ENCODE results near the gene SMIM10. TPM values are rescaled to one million over a fixed set of nuclear protein-coding genes. Genes with fewer than 3 reads are reported as not detected.
A peak's percentile ranks its signal among the peaks of the same experiment; 100 is the strongest.

SMIM10 gene
- total RNA-seq, 1 donor from 2014 or later: not detected

- TF ChIP-seq CTCF (IDR thresholded peaks at IDR 0.05; ENCODE audit: partially characterized antibody, unreplicated experiment): no peak
- no peak for DNase-seq
- no peaks in the 10 kb centered on the region for H3K27me3 Mint-ChIP-seq (ENCODE audit: unreplicated experiment)
- H3K9me3 Mint-ChIP-seq (ENCODE audit: unreplicated experiment): no peaks in the 10 kb centered on the region
- H3K27ac Mint-ChIP-seq (ENCODE audit: unreplicated experiment): no peak overlapping the region
- no peak overlapping the region for H3K4me3 Mint-ChIP-seq (ENCODE audit: unreplicated experiment)
- peaks cover 14% of the 10 kb centered on the region for H3K4me1 Mint-ChIP-seq (ENCODE audit: low read depth, unreplicated experiment)
- H3K36me3 Mint-ChIP-seq (ENCODE audit: unreplicated experiment): no peaks in the 10 kb centered on the region
These were observed 8.7 kb downstream of the SMIM10 start for GRCh38 chrX:134999469-134999868.

GRCh38 chrX:135000516-135000915 is 9.7 kb downstream of the SMIM10 start:
- Mint-ChIP-seq H3K9me3 (ENCODE audit: unreplicated experiment) (no peaks in the 10 kb centered on the region), H3K4me1 (ENCODE audit: low read depth, unreplicated experiment) (peaks cover 16% of the 10 kb centered on the region), H3K36me3 (ENCODE audit: unreplicated experiment) (no peaks in the 10 kb centered on the region), H3K27me3 (ENCODE audit: unreplicated experiment) (no peaks in the 10 kb centered on the region), H3K4me3 (ENCODE audit: unreplicated experiment) (no peak overlapping the region), H3K27ac (ENCODE audit: unreplicated experiment) (no peak overlapping the region)
- DNase-seq: no peak
- no peak for TF ChIP-seq CTCF (IDR thresholded peaks at IDR 0.05; ENCODE audit: partially characterized antibody, unreplicated experiment)

- Mint-ChIP-seq H3K9me3 (ENCODE audit: unreplicated experiment) (no peaks in the 10 kb centered on the region), H3K4me3 (ENCODE audit: unreplicated experiment) (peak overlapping the region; percentile 86), H3K27me3 (ENCODE audit: unreplicated experiment) (peaks cover 2% of the 10 kb centered on the region), H3K36me3 (ENCODE audit: unreplicated experiment) (no peaks in the 10 kb centered on the region), H3K4me1 (ENCODE audit: low read depth, unreplicated experiment) (peaks cover 19% of the 10 kb centered on the region), H3K27ac (ENCODE audit: unreplicated experiment) (peak overlapping the region; percentile 85)
- TF ChIP-seq CTCF (IDR thresholded peaks at IDR 0.05; ENCODE audit: partially characterized antibody, unreplicated experiment): no peak
- DNase-seq: peak; percentile 90
These were observed 13.3 kb downstream of the SMIM10 start for GRCh38 chrX:135003876-135004623.

- DNase-seq: no peak
- Mint-ChIP-seq H3K27ac (ENCODE audit: unreplicated experiment) (no peak overlapping the region), H3K36me3 (ENCODE audit: unreplicated experiment) (no peaks in the 10 kb centered on the region), H3K4me1 (ENCODE audit: low read depth, unreplicated experiment) (peaks cover 19% of the 10 kb centered on the region), H3K4me3 (ENCODE audit: unreplicated experiment) (no peak overlapping the region), H3K9me3 (ENCODE audit: unreplicated experiment) (no peaks in the 10 kb centered on the region), H3K27me3 (ENCODE audit: unreplicated experiment) (peaks cover 2% of the 10 kb centered on the region)
- TF ChIP-seq CTCF (IDR thresholded peaks at IDR 0.05; ENCODE audit: partially characterized antibody, unreplicated experiment): no peak
These were observed 15.4 kb downstream of the SMIM10 start for GRCh38 chrX:135006187-135006586.

GRCh38 chrX:135009057-135009610 is 18.3 kb downstream of the SMIM10 start:
- Mint-ChIP-seq H3K4me1 (ENCODE audit: low read depth, unreplicated experiment) (peaks cover 8% of the 10 kb centered on the region), H3K9me3 (ENCODE audit: unreplicated experiment) (no peaks in the 10 kb centered on the region), H3K27me3 (ENCODE audit: unreplicated experiment) (peaks cover 2% of the 10 kb centered on the region), H3K4me3 (ENCODE audit: unreplicated experiment) (no peak overlapping the region), H3K36me3 (ENCODE audit: unreplicated experiment) (no peaks in the 10 kb centered on the region), H3K27ac (ENCODE audit: unreplicated experiment) (no peak overlapping the region)
- TF ChIP-seq CTCF (IDR thresholded peaks at IDR 0.05; ENCODE audit: partially characterized antibody, unreplicated experiment): no peak
- no peak for DNase-seq

Measured in glutamatergic neuron (in vitro differentiated cells).